Endothelial cell of umbilical vein (primary cell): Measurements from ENCODE around the gene ASB10.

Source experiments
- EZH2 ChIP-seq: IDR thresholded peaks from 2 replicates; pipeline ENCODE4 v1.6.1; 2012; ENCODE audit warnings: borderline replicate concordance, low read depth, mild to moderate bottlenecking, moderate library complexity, low read length, inconsistent platforms; ENCODE audit not compliant: severe bottlenecking
- JUN ChIP-seq: IDR thresholded peaks from 2 replicates; pipeline ENCODE4 v1.6.1; 2011; ENCODE audit warnings: borderline replicate concordance, low read depth; ENCODE audit not compliant: insufficient read length, insufficient read depth
- MAX ChIP-seq: IDR thresholded peaks from 2 replicates; pipeline ENCODE4 v1.6.1; 2011; ENCODE audit not compliant: insufficient read depth, insufficient read length
- POLR2A ChIP-seq: IDR thresholded peaks from 2 replicates; pipeline ENCODE4 v1.6.1; 2012; ENCODE audit warnings: low read depth, mild to moderate bottlenecking, control low read depth, low read length
- POLR2AphosphoS5 ChIP-seq: IDR thresholded peaks from 2 replicates; pipeline ENCODE4 v1.6.1; 2012; ENCODE audit warnings: low read depth, mild to moderate bottlenecking, control low read depth, low read length, moderate library complexity; ENCODE audit not compliant: insufficient read depth
- TF ChIP-seq, protein P1 (sequence below), 2 donors: IDR thresholded peaks; 1 replicate in 1 of 2; 2 replicates in 1 of 2; pipeline ENCODE4 v1.5.1; 2011; ENCODE audit warnings: low read length in 2 of 2, mild to moderate bottlenecking in 2 of 2, moderate library complexity in 2 of 2, control low read depth in 1 of 2, inconsistent platforms in 1 of 2, low read depth in 1 of 2; ENCODE audit not compliant: insufficient read depth in 1 of 2; ENCODE audit errors: extremely low read depth in 1 of 2

GRCh38 chr7:151236406-151236805 is 49.4 kb upstream of the ASB10 start:
- TF ChIP-seq, protein P1, sequence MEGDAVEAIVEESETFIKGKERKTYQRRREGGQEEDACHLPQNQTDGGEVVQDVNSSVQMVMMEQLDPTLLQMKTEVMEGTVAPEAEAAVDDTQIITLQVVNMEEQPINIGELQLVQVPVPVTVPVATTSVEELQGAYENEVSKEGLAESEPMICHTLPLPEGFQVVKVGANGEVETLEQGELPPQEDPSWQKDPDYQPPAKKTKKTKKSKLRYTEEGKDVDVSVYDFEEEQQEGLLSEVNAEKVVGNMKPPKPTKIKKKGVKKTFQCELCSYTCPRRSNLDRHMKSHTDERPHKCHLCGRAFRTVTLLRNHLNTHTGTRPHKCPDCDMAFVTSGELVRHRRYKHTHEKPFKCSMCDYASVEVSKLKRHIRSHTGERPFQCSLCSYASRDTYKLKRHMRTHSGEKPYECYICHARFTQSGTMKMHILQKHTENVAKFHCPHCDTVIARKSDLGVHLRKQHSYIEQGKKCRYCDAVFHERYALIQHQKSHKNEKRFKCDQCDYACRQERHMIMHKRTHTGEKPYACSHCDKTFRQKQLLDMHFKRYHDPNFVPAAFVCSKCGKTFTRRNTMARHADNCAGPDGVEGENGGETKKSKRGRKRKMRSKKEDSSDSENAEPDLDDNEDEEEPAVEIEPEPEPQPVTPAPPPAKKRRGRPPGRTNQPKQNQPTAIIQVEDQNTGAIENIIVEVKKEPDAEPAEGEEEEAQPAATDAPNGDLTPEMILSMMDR (IDR thresholded peaks at IDR 0.05; ENCODE audit: extremely low read depth in 1 of 2, insufficient read depth in 1 of 2, low read depth in 1 of 2, low read length in 2 of 2), result no peak
- TF ChIP-seq JUN (no peak), EZH2 (no peak), MAX (no peak), POLR2A (no peak), POLR2AphosphoS5 (no peak)
